OCI-LY1 (cell line): ENCODE results near the gene PRSS22.

Experiments used
- H2AFZ ChIP-seq: fragments of 200-600 bp; sonication (generic), shearing (Covaris generic); 2 replicates; pipeline ENCODE4 v1.6.0; 2014; ENCODE audit warnings: antibody characterized with exemption, mild to moderate bottlenecking, low read length
- H3F3A ChIP-seq: fragments of 200-600 bp; sonication (generic), shearing (Covaris generic); 2 replicates; pipeline ENCODE4 v1.6.0; 2014; ENCODE audit warnings: mild to moderate bottlenecking, antibody characterized with exemption, low read length, moderate library complexity; ENCODE audit not compliant: insufficient read depth
- H3K27ac ChIP-seq: fragments of 200-600 bp; sonication (generic); 2 replicates; pipeline ENCODE4 v1.5.1; 2014; ENCODE audit warnings: low read length, mixed run types, mild to moderate bottlenecking, low read depth; ENCODE audit not compliant: poor library complexity, severe bottlenecking
- H3K27me3 ChIP-seq: fragments of 200-600 bp; sonication (generic); 2 replicates; pipeline ENCODE4 v1.6.0; 2014; ENCODE audit warnings: antibody characterized with exemption, mild to moderate bottlenecking, low read length, moderate library complexity; ENCODE audit not compliant: insufficient read depth
- H3K36me3 ChIP-seq: fragments of 200-600 bp; sonication (generic); 2 replicates; pipeline ENCODE4 v1.6.1; 2014; ENCODE audit warnings: mild to moderate bottlenecking, antibody characterized with exemption, low read length, moderate library complexity, mixed read lengths; ENCODE audit not compliant: insufficient read depth
- H3K4me1 ChIP-seq: fragments of 200-600 bp; sonication (generic); 2 replicates; pipeline ENCODE4 v1.5.1; 2014; ENCODE audit warnings: mild to moderate bottlenecking, low read length, moderate library complexity; ENCODE audit not compliant: insufficient read depth, severe bottlenecking
- H3K4me2 ChIP-seq: fragments of 200-600 bp; sonication (generic), shearing (Covaris generic); 2 replicates; pipeline ENCODE4 v1.6.1; 2014; ENCODE audit warnings: low read length
- H3K4me3 ChIP-seq: fragments of 200-600 bp; sonication (generic); 2 replicates; pipeline ENCODE4 v1.5.1; 2014; ENCODE audit warnings: low read length, low read depth, mild to moderate bottlenecking, mixed read lengths; ENCODE audit not compliant: poor library complexity, severe bottlenecking
- H3K79me2 ChIP-seq: fragments of 200-600 bp; shearing (Covaris generic); 2 replicates; pipeline ENCODE4 v1.6.1; 2016; ENCODE audit warnings: mixed run types, low read length, mixed read lengths; ENCODE audit not compliant: insufficient read depth
- H3K9ac ChIP-seq: fragments of 200-600 bp; sonication (generic), shearing (Covaris generic); 2 replicates; pipeline ENCODE4 v1.6.1; 2014; ENCODE audit warnings: mild to moderate bottlenecking, low read length, mixed read lengths
- H3K9me2 ChIP-seq: fragments of 200-600 bp; sonication (generic), shearing (Covaris generic); 2 replicates; pipeline ENCODE4 v1.6.1; 2014; ENCODE audit warnings: low read depth, mild to moderate bottlenecking, low read length, mixed read lengths
- H3K9me3 ChIP-seq: fragments of 200-600 bp; shearing (Covaris generic); 2 replicates; pipeline ENCODE4 v1.6.1; 2014; ENCODE audit warnings: low read length, mixed read lengths
- H4K20me1 ChIP-seq: fragments of 200-600 bp; sonication (generic), shearing (Covaris generic); 2 replicates; pipeline ENCODE4 v1.6.0; 2016; ENCODE audit warnings: mild to moderate bottlenecking, low read length; ENCODE audit not compliant: insufficient read depth
- EZH2 ChIP-seq: fragments of 200-600 bp; sonication (generic), shearing (Covaris generic); IDR thresholded peaks from 2 replicates; pipeline ENCODE4 v1.8.0; 2017; ENCODE audit warnings: borderline replicate concordance, mixed run types, mild to moderate bottlenecking, antibody characterized with exemption, low read length, moderate library complexity, mixed read lengths
- TF ChIP-seq, protein P1 (sequence below): fragments of 200-600 bp; sonication (generic), shearing (Covaris generic); IDR thresholded peaks from 2 replicates; pipeline ENCODE4 v1.5.1; 2017; ENCODE audit warnings: mild to moderate bottlenecking, antibody characterized with exemption, low read length, moderate library complexity, mixed read lengths

PRSS22 gene

DNA sequence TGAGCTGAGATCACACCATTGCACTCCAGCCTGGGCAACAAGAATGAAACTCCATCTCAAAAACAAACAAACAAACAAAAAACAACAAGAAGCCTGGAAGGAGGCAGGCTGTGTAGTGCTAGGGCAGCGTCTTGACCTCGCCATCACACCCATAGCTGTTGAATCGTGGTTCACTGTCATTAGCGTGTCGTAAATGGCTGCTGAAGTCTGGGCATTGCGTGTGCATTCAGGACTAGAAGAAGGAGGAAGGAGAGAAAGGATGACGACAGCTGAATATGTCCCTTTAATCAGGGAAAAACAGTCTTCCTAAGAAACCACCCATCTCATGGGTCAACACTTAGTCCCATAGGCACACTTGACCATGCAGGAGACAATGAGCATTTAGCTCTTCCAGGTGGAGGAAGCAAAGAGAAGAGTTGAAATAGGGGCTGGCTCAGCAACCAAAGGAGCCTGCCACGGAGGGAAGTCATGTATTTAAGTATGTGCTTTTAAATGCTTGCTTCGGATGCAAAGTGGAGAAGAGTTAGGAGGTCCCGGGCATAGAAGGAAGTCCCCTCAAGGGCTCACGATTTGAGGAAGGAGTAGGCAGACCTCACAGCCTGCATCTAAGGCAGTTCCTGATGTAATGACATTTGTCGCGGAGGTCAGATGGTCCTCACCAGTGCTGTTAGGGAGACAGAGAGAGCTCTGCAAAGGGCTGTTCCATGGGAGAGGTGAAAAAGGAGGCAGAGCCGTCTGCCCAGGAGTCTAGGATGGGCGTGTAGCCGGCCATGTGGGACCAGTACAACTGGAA lies 8.8 kb downstream of the PRSS22 start:
- Histone ChIP-seq H3K9me2 (no peaks in the 10 kb centered on the region), H3K36me3 (no peaks in the 10 kb centered on the region), H3K4me1 (peaks cover 7% of the 10 kb centered on the region), H4K20me1 (no peaks in the 10 kb centered on the region), H3K9ac (no peak overlapping the region), H3K27ac (no peak overlapping the region), H3K79me2 (no peaks in the 10 kb centered on the region), H3K27me3 (no peaks in the 10 kb centered on the region), H3K4me3 (no peak overlapping the region), H3F3A (no peaks in the 10 kb centered on the region), H3K9me3 (no peaks in the 10 kb centered on the region), H2AFZ (no peak overlapping the region), H3K4me2 (no peak overlapping the region)
- TF ChIP-seq EZH2, result no peak
- TF ChIP-seq, protein P1, sequence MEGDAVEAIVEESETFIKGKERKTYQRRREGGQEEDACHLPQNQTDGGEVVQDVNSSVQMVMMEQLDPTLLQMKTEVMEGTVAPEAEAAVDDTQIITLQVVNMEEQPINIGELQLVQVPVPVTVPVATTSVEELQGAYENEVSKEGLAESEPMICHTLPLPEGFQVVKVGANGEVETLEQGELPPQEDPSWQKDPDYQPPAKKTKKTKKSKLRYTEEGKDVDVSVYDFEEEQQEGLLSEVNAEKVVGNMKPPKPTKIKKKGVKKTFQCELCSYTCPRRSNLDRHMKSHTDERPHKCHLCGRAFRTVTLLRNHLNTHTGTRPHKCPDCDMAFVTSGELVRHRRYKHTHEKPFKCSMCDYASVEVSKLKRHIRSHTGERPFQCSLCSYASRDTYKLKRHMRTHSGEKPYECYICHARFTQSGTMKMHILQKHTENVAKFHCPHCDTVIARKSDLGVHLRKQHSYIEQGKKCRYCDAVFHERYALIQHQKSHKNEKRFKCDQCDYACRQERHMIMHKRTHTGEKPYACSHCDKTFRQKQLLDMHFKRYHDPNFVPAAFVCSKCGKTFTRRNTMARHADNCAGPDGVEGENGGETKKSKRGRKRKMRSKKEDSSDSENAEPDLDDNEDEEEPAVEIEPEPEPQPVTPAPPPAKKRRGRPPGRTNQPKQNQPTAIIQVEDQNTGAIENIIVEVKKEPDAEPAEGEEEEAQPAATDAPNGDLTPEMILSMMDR, result no peak

DNA sequence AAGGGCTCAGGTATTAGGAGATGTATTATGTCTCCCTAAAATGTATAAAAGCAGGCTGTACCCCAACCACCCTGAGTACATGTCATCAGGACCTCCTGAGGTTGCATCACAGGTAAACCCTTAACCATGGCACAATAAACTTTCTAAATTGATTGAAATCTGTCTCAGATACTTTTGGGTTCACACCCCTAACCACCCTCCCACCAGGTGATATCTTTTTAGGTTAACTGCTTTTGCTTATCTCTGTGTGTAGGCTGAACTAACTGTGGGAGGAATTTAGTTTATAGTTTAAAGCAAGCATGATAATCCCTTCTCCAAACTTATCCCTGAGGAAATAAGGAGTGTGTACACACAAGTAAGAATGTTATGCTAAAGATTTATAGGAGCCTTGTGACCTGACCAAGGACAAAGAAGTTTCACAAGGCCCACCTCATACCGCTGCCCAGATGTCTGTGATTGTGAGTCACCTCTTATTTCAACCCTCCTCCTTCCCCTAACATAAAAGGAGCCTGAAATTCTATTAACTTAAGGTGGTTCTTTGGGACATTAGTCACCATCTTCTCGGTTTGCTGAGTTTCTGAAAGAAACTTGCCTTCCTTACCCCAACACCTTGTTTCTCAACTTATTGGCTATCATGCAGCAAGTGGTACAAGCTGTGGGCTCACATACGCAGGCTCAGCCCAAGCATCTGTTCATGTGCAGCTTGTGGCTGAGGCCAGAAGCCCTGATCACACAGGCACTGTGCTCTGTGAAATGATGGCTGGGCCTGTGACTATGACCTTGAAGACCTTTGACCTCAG lies 11.3 kb downstream of the PRSS22 start:
- Histone ChIP-seq H3K4me3 (no peak overlapping the region), H3K27ac (no peak overlapping the region), H3K9ac (no peak overlapping the region), H3K9me2 (no peaks in the 10 kb centered on the region), H3K79me2 (no peaks in the 10 kb centered on the region), H3K4me1 (peaks cover 7% of the 10 kb centered on the region), H3K9me3 (no peaks in the 10 kb centered on the region), H3F3A (no peaks in the 10 kb centered on the region), H3K36me3 (no peaks in the 10 kb centered on the region), H3K27me3 (no peaks in the 10 kb centered on the region), H2AFZ (no peak overlapping the region), H3K4me2 (no peak overlapping the region), H4K20me1 (no peaks in the 10 kb centered on the region)
- TF ChIP-seq, protein P1, result no peak
- TF ChIP-seq EZH2, result no peak

DNA sequence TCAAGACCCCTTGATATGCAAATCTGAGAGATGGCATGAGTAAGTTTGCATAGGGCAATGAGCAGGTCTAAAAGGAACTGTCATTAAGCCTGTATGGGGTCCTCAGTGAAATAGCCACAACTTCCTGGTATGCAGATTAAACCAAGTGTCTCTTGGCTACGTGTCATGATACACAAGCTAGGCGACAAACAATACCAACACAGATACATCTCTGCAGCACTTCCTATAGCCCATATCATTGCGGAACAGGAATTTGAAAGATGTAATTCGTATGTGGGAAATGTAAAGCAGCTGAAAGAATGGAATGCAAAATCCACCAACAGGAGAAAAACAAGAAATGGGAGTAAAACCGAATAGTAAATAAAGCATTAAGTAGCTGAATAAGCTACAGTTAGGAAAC lies 12.9 kb downstream of the PRSS22 start:
- no peak overlapping the region for H3K4me2 ChIP-seq
- no peaks in the 10 kb centered on the region for H3F3A ChIP-seq
- no peak overlapping the region for H2AFZ ChIP-seq
- no peaks in the 10 kb centered on the region for H3K9me3 ChIP-seq
- no peaks in the 10 kb centered on the region for H3K27me3 ChIP-seq
- no peaks in the 10 kb centered on the region for H3K79me2 ChIP-seq
- H3K4me3 ChIP-seq, result no peak overlapping the region
- H3K36me3 ChIP-seq, result no peaks in the 10 kb centered on the region
- H4K20me1 ChIP-seq, result no peaks in the 10 kb centered on the region
- H3K27ac ChIP-seq, result no peak overlapping the region
- TF ChIP-seq, protein P1, result no peak
- no peak for TF ChIP-seq EZH2
- H3K4me1 ChIP-seq, result peaks cover 7% of the 10 kb centered on the region
- H3K9ac ChIP-seq, result no peak overlapping the region
- H3K9me2 ChIP-seq, result no peaks in the 10 kb centered on the region
